T47D (cell line): Measurements from ENCODE around the gene IREB2.
A peak's percentile ranks its signal among the peaks of the same experiment; 100 is the strongest.
"Not testable (repeated sequence)": the region's sequence is repeated elsewhere in the genome, so short reads cannot be mapped to it uniquely, and the experiment has no call there.

Experiments
- DNase-seq, 2 experiments: peaks; one replicate each; pipeline versions ENCODE4 v3.0.0 to v3.0.0-alpha.2; 2011 to 2012; ENCODE audit warnings: low read depth in 1 of 2, low spot score in 1 of 2
- JUND ChIP-seq: IDR thresholded peaks from 2 replicates; pipeline ENCODE4 v1.6.1; 2012; ENCODE audit warnings: low read depth
- in situ Hi-C: cut with HindIII; loops from 2 replicates; pipeline ENCODE4 v1.10.0; 2016; ENCODE audit warnings: low sequenced_read_pairs, low pct_unique_long_range_greater_than_20kb

IREB2 gene

GRCh38 chr15:78533331-78533730, 95.3 kb downstream of the IREB2 start:
- in situ Hi-C loops, result no loop called here
- TF ChIP-seq JUND, result no peak

GRCh38 chr15:78536134-78536533, 98.1 kb downstream of the IREB2 start:
- DNase-seq, result no peak
- TF ChIP-seq JUND, result no peak
- in situ Hi-C loops, result no loop called here

More at GRCh38 chr15:78533331-78533730, 95.3 kb downstream of the IREB2 start:
- no peak for DNase-seq

- in situ Hi-C loops, result no loop called here
- DNase-seq, result no peak
- no peak for TF ChIP-seq JUND
Measured at GRCh38 chr15:78537266-78537905, 99.4 kb downstream of the IREB2 start.

- DNase-seq, result no peak
Measured at GRCh38 chr15:78538358-78538757, 100.3 kb downstream of the IREB2 start.

GRCh38 chr15:78539464-78540140, 101.6 kb downstream of the IREB2 start:
- in situ Hi-C loops, result not testable (repeated sequence)

More at GRCh38 chr15:78538358-78538757, 100.3 kb downstream of the IREB2 start:
- no peak for TF ChIP-seq JUND
- in situ Hi-C loops, result no loop called here

GRCh38 chr15:78540141-78540870, 102.3 kb downstream of the IREB2 start, which contains the start of gene PSMA4:
Gene PSMA4 (plus strand): TSS chr15:78540444. CDS start chr15:78541928, 1,484 bp downstream.
- DNase-seq, result peak; percentile 70 to 90
- in situ Hi-C loops, result no loop called here
- TF ChIP-seq JUND, result no peak

More at GRCh38 chr15:78539464-78540140, 101.6 kb downstream of the IREB2 start:
- DNase-seq, result not testable (repeated sequence)

GRCh38 chr15:78540871-78541743, 103.1 kb downstream of the IREB2 start:
- no peak for TF ChIP-seq JUND
- DNase-seq, result peak; percentile 31 to 33
- in situ Hi-C loops, result no loop called here

GRCh38 chr15:78541744-78542034, 103.7 kb downstream of the IREB2 start:
- DNase-seq, result no peak
- in situ Hi-C loops, result no loop called here
- TF ChIP-seq JUND, result no peak

- DNase-seq, result no peak
- no peak for TF ChIP-seq JUND
- in situ Hi-C loops, result no loop called here
Measured at GRCh38 chr15:78542647-78543046, 104.6 kb downstream of the IREB2 start.

- no peak for TF ChIP-seq JUND
- DNase-seq, result no peak
- in situ Hi-C loops, result no loop called here
Measured at GRCh38 chr15:78550194-78550593, 112.2 kb downstream of the IREB2 start.

GRCh38 chr15:78550815-78551214, 112.8 kb downstream of the IREB2 start:
- in situ Hi-C loops, result no loop called here
- no peak for TF ChIP-seq JUND
- DNase-seq, result no peak
